NK-92 treated with Interleukin-12 subunit alpha and Interleukin-12 subunit beta, amount 100 ng/mL, for 24 hours (cell line): ENCODE measurements around the gene EXTL2.
"Not testable (repeated sequence)": the region's sequence is repeated elsewhere in the genome, so short reads cannot be mapped to it uniquely, and the experiment has no call there.

Source experiments
- DNase-seq: peaks from one replicate; lab custom pipeline; 2025; lab: John Stamatoyannopoulos, UW

Gene EXTL2

GRCh38 chr1:100902365-100902764 lies 7.7 kb upstream of the EXTL2 start:
- DNase-seq = no peak

DNA sequence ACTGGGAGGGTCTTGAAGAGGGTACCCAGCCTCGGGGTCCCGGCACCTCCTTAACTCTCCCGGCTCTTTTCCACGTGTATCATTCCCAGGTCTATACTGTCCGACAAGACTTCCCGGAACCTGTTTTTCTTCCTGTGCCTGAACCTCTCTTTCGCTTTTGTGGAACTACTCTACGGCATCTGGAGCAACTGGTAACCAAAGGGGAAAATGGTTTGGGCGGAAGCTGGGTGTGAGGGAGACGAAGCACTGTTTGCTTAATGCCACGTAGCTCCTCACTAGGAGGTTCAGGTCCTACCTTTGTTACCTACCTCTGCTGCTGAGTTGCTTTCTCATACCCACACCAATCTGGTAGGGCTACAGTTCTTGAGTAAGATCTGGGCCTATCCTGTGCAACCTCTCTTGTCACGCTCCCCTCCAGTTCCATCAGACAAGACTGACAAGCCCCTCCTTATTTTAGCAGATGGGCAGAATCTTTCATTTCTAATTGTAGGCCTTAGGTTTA lies 1.9 kb upstream of the EXTL2 start:
- peak; percentile 21 for DNase-seq

- peak; percentile 88 for DNase-seq
Observed at GRCh38 chr1:100895540-100896480, 1.2 kb upstream of the EXTL2 start, which contains the start of gene SLC30A7. Gene SLC30A7 (plus strand): TSS chr1:100896090. CDS start chr1:100896263, 173 bp downstream.

DNA sequence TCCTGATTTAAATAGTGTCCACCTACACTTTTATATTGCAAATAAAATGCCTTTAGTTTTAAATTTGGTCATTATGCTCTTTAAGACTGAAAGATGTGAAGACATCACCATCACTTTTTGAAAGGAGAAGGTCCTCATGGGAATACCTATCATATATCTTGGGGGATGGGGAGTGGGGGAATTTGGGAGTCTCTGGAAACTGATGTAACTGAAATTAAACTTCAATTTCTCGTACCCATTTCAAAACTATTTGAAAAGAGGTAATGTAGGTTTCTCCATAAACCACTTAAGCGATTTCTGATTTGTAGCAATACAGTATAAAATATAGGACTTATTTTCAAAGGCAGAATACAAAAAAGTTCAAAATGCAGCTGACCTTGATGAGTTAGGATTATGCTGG lies 924 bp downstream of the EXTL2 start:
- no peak for DNase-seq

DNA sequence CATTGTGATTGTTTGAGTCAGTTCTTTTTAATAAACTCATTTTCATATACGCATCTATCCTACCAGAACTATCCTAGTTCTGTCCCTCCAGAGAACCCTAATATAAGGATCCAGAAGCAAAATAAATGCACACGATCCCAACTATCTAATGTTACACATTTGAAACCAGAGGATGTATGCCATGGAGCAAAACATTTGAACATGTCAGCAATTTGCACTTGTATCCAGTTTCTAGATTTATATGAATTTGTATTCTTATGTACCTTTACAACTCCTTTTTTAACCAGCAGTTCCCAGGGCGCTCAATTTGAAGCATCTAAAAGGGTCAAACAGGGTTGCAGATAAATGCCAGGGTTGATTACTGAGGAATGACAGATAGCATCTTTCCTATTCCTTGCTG lies 2.1 kb downstream of the EXTL2 start:
- no peak for DNase-seq

GRCh38 chr1:100891380-100891779 lies 3.3 kb downstream of the EXTL2 start:
- DNase-seq = no peak

GRCh38 chr1:100889869-100890482 lies 4.7 kb downstream of the EXTL2 start:
- DNase-seq = not testable (repeated sequence)

DNA sequence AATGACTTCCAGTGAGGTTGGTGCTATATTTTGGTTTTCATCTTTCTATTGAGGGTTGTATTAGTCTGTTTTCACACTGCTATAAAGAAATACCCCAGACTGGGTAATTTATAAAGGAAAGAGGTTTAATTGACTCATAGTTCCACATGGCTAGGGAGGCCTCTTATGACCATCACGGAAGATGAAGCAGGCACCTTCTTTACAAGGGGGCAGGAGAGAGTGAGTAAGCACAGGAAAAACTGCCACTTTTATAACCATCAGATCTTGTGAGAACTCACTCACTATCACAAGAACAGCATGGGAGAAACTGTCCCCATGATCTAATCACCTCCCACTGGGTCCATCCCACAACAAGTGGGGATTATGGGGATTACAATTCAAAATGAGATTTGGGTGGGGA lies 5.6 kb downstream of the EXTL2 start:
- not testable (repeated sequence) for DNase-seq

DNA sequence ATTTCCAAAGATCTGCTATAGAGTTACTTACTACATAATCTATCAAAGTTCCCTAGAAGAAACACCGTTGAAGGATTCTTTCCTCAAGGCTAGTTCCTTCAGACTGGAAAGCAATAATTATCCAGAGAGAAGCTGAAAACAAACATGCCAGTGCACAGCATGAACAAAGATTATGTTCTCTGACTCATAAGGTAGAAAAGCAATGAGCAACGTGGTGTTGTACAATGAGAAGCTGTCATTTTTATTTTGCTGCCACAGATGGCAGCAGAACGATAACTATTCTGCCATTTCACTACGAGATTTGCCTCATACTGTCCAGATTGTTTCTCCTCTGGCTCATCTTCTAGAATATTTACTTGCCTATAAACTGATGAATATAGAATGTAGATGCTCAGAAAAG lies 10.7 kb downstream of the EXTL2 start:
- no peak for DNase-seq

DNA sequence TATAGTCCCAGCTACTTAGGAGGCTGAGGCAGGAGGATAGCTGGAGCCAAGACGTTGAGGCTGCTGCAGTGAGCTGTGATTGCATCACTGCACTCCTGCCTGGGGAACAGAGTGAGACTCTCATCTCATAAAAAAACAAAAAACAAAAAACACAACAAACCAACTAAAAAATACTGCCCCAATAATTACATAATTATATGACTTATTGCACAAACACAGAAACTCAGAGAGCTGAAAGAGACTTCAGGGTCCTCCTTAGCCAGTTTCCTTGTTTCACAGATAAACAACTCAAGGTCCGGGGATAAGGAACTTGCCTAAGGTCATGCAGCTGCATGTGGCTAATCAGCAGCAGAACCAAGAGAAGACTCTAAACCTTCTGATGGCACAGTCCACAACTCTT lies 11.9 kb downstream of the EXTL2 start:
- DNase-seq = no peak

DNA sequence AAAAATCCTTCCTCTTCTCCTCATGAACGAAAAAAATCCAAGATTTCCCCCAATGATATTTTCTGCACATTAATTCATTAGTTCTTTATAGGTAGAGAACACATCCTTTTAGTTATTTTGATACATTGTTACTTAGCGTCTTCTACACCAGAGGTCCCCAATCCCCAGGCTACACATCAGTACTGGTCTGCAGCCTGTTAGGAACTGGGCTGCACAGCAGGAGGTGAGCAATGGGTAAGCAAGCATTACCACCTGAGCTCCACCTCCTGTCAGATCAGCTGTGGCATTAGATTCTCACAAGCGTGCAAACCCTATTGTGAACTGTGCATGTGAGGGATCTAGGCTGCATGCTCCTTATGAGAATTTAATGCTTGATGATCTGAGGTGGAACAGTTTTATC lies 13.0 kb downstream of the EXTL2 start:
- DNase-seq = no peak

DNA sequence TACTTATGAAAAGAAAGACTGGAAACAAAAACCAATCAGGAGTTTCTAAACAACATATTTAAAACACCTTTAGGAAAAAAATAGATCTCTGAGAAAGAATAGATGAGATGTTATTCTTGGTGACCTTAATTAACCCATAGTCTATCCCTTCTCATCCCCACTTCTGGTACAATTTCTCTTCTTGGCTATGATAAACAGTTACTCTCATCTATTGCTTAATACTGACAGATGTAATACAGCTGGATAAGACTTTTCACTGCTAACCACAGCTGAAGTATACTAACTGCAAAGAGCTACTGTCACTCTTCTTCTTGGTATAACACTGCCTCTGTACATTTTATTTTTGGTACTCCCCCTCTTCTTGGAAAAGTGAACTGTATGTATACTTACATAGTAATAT lies 15.2 kb downstream of the EXTL2 start:
- no peak for DNase-seq

DNA sequence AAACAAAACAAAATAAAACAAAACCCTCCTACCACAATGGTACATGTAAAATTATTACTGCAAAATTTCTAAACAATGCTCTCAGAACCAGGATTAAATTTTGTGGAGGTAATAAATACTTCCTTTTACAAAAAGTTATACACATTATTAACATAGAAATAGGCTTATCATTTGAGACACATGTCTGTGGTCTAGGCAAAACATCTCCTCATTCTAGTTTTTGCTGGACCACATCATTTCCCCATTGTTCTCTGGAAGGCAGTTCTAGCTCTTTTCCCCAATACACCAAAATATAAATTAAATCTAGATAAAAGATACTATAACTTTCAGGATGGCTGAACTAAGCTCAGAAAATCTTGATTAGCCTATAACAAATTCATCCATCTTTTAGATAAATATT lies 18.4 kb downstream of the EXTL2 start:
- no peak for DNase-seq

- no peak for DNase-seq
Observed at GRCh38 chr1:100875228-100875627, 19.4 kb downstream of the EXTL2 start.

DNA sequence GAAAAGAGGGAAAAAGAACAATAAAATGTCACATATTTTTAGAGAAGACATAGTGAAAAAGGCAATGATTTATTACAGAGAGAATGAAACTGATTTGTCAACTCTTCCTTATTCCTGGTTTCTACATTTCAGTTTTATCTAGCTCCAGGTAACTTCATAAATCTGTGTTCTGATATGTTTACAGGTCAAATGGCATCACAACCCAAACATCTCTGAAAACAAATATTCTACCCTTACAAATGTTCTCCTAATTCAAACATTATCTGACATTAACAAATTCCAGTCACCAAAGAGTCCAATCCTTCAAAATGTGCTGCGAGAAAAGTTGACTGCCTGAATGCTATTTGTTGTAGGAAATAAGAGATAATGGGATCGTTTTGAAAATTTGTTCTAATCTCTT lies 20.2 kb downstream of the EXTL2 start:
- DNase-seq = no peak

DNA sequence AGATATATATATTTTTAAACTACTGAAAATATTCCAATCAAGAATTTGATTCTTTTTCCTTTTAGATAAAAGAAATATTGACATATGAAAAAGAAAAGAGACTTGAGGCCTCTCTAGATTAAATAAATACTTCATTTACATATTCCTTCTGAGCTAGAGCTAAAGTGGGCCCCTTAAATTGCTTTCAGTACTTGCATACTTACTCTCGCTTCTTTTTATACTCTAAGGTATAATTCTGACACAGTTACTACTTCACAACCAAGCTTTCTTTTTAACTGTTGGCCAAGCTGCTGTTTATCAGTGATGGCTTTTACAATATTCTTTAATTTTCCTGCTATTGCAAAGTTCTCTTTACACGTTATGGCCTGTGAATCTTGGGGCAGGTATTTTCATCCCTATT lies 24.6 kb downstream of the EXTL2 start:
- no peak for DNase-seq

GRCh38 chr1:100868364-100868995 lies 26.2 kb downstream of the EXTL2 start:
- DNase-seq = no peak

GRCh38 chr1:100866901-100867206 lies 27.8 kb downstream of the EXTL2 start:
- DNase-seq = no peak

- no peak for DNase-seq
Observed at GRCh38 chr1:100866041-100866900, 28.4 kb downstream of the EXTL2 start.

GRCh38 chr1:100862591-100862990 lies 32.1 kb downstream of the EXTL2 start:
- no peak for DNase-seq

DNA sequence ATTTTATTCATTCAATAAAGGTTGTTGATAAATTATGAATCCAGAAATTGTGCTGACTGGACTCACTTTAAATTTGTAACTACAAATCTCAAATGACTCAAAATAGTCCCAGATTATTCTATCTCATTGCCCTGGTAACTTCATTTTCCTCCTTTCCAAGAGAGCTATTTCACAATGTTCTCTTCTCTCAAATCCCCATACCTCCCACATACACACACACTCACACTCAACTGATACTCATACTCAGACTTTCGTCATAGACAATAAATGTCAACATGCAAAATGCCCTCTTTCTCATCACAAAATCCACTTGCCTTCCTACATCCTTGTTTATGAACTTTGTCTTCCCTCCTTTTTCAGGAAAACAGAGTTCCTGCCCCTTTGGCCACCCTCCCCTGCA lies 33.3 kb downstream of the EXTL2 start:
- DNase-seq = no peak

DNA sequence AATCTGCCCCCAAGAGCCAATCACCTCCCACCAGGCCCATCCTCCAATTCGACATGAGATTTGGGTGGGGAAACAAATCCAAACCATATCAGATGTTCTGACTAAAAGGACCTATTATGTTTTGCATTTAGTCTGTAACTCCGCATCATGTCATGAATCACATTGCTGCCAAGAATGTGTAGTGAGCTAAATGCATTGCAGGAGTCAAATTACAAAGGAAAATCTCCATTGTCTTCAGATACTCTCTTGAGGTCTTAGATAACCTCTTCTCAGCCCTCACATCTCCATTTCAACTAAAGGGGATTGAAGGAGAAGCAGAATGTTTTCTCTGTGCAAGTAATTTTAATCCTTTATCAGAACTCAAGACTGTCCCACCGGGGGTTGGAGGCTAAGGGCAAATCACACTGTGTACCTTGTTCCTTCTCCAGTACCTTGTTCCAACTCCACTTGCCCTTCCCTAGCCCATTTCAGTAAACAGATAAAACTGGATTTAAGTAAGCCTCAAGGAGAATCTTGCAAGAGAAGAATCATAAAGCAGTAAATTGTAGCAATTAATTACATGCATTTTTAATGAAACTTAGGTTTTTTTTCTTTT lies 34.1 kb downstream of the EXTL2 start:
- no peak for DNase-seq
